G401.6 (cell line): ENCODE measurements around the gene GAS6.
A peak's percentile ranks its signal among the peaks of the same experiment; 100 is the strongest.

ENCODE experiments used
- FAIRE-seq: peaks from 2 replicates; lab custom pipeline; 2012; peaks lifted over from hg19 to GRCh38; lab: Jason Lieb, UNC

The GAS6 gene

GRCh38 chr13:113819731-113820715 is 43.9 kb downstream of the GAS6 start:
- FAIRE-seq: no peak

- FAIRE-seq: no peak
These were observed 44.5 kb downstream of the GAS6 start for GRCh38 chr13:113819341-113819730.

DNA sequence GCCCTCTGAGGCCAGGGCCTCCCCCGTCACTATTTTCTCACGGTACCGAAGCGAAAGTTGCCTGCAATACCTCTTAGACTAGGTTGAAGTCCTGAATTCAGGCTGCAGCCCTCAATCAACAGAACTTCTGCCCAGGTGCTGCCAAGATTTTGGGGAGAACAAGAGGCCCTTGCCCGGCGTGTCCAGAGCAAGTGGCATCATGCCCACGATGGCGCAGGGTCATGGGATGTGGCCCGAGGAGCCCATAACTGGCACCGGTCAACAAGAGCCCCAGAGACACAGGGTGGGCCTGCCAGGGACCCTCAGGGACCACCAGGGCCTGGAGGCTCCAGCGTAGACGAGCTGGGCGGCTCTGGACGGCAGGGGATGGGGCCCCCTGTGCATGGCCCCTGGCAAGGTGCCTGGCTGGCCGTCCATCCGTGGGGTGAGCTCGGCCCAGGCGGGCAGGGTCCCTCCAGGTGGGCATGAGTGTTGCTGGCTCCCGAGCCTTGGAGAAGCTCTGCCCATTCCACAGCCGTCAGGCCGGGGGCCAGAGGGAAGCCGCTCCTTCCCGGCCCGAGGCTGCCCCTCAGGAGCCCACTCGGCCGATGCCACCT is 45.1 kb downstream of the GAS6 start:
- FAIRE-seq: no peak

GRCh38 chr13:113817860-113818691 is 45.8 kb downstream of the GAS6 start:
- no peak for FAIRE-seq

DNA sequence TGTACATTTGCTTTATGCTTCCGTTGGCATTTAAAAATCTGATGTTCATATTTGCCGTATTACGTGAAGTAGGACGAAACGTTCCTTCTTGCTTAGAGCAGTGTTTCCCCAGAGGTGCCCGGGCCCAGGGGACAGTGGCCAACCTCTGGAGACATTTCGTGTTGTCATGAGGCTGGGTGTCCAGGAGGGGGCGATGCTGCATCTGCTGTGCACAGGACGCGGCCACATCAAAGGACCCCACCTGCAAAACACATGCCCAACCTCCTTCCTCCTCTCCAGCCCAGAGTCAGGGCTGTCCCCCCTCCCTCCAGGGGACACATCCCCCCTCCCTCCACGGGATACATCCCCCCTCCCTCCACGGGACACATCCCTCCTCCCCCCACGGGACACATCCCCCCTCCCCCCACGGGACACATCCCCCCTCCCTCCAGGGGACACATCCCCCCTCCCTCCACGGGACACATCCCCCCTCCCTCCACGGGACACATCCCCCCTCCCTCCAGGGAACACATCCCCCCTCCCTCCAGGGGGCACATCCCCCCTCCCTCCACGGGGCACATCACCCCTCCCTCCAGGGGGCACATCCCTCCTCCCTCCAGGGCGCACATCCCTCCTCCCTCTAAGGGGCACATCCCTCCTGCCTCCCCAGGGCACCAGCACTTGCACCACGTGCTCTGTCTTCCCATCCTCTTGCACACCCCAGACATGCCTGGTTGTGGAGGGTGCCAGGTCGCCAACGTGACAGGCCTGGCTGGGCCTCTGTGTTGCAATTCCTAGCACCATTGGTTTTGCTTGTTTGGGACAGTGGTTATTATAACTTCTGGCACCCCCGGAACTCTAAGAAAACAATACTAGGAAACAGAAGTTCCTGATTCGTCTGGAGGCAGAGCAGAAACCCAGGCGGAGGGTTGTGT is 46.7 kb downstream of the GAS6 start:
- FAIRE-seq: peak; percentile 76

DNA sequence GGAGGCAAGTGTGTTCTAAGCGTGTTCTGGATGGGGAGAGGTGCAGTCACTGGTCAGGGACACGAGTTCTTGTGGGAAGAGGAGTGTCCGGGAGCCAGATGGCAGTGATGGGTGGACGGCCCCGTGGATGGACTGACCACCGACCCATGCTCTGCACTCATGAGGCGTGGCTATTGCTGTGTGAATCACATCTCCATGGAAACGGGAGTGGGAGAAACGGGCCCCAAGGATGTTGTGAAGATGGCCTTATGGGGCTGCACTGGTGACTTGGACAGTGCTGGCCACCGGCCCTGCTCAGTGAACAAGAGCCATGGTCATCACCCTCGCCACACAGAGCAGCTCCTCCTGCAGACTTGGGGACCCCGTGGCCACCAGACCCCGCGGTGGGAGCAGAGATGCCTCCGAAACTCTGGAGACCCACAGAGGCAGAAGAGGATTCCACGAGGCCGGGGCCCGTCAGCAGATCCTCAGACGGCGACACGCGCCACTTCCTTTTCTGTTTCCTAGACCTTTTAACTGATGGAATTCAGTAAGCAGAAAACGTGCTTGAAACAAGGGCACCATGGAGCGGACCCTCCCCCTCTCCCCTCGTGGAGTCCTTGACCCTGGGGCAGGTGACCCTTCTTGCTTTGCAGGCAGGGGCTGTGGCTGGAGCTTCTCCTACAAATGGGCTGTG is 47.5 kb downstream of the GAS6 start:
- FAIRE-seq: no peak

DNA sequence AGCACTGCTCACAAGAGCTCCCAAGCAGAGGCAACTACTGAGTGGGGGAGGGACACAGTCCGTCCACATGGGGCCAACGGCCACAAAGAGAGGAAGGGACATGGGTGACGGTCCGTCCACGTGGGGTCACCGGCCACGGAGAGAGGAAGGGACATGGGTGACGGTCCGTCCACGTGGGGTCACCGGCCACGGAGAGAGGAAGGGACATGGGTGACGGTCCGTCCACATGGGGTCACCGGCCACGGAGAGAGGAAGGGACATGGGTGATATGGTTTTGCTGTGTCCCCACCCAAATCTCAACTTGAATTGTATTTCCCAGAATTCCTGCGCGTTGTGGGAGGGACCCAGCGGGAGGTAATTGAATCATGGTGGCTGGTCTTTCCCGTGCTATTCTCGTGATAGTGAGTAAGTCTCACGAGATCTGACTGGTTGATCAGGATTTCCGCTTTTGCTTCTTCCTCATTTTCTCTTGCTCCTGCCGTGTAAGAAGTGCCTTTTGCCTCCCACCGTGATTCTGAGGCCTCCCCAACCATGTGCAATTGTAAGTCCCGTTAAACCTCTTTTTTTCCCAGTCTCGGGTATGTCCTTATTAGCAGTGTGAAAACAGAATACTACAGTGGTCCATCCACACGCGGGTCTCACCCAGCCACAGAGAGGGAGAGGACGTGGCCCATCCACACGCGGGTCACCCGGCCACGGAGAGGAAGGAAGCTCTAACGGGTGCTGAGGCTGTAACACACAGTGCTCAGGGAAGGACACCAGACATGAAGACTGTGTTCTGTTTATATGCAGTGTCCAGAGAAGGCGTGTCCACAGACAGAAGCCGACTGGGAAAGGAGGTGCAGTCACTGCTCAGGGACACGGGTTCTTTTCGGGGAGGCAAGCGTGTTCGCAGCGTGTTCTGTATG is 48.5 kb downstream of the GAS6 start:
- FAIRE-seq: no peak

DNA sequence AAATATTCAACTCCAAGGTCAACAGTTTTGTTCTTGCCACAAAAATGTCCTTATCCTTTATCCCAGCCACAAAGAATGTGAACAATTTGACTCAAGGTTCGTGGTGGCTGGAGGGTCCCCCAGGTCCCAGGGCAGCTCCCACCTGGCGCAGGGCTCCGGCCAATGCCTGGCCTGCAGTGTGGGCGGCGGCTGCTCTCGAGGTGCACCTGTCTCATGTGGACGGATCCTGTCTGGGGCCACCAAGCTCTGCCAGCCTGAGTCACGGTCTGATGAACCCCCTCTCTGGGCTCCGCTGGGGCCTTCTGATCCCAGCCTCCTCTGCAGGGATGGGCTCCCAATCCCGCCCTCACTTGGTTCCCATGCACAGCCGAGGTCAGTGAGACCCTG is 49.4 kb downstream of the GAS6 start:
- no peak for FAIRE-seq

DNA sequence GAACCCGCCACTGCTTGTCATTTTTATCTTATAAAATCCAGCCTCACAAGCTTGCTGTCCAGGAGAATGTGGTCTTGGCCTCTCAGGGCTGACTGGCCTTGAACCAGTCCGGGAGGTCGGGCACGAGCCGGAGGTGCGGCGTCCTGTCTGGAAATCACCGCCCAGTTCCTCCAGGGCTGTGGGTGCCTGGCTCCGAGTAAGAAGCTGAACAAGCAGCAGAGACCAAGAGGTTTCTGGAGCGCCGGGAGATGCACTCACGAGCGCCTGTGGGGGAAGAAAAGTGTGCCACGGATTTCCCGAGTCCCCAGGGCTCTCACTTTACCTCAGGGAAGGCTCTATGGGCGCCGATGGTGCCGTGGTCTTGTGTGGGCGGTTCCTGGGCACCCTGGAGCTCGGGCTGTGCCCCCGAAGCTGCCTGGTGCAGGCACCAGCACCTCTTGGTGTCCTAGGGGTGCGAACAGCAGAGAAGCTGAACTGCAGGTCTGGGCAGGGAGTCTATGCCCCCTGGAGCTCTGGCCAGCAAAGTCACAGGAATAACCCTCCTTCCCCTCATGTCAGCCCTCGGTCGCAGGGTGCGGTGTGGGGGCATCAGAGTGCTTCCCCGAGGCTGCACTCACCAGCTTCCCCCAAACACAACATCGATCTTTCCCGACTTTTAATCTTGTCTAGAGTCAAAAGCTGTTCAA is 50.0 kb downstream of the GAS6 start:
- FAIRE-seq: no peak

DNA sequence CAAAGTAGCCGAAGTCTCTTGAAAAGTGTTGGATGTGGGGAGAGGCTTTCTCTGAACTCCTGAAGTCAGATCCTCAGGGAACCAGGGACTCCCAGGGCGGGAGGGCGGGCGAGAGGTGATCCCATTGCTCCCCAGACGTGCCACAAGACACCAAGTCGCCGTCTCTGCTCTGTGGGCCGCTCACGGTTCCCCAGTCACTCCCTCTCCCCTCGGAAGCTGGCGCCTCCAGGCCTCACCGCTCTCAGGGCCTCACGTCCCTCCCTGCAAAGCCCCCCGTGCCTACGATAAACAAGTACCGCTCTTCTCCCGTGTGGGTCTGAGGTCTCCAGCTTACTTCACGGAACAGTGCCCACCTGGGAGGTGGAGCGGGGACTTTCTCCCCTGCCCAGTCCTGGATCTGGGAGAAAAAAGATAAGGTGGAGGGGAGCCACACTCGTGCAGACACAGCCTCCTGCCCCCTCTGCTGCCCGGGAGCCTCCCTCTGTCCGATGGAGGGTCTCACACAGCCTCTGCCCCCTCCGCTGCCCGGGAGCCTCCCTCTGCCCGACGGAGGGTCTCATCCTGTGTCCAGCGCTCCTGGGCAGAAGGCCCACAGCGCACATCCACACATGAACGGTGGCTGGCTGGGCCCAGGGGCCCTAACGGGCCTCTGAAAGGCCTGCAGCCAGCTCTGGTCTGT is 50.7 kb downstream of the GAS6 start:
- no peak for FAIRE-seq

DNA sequence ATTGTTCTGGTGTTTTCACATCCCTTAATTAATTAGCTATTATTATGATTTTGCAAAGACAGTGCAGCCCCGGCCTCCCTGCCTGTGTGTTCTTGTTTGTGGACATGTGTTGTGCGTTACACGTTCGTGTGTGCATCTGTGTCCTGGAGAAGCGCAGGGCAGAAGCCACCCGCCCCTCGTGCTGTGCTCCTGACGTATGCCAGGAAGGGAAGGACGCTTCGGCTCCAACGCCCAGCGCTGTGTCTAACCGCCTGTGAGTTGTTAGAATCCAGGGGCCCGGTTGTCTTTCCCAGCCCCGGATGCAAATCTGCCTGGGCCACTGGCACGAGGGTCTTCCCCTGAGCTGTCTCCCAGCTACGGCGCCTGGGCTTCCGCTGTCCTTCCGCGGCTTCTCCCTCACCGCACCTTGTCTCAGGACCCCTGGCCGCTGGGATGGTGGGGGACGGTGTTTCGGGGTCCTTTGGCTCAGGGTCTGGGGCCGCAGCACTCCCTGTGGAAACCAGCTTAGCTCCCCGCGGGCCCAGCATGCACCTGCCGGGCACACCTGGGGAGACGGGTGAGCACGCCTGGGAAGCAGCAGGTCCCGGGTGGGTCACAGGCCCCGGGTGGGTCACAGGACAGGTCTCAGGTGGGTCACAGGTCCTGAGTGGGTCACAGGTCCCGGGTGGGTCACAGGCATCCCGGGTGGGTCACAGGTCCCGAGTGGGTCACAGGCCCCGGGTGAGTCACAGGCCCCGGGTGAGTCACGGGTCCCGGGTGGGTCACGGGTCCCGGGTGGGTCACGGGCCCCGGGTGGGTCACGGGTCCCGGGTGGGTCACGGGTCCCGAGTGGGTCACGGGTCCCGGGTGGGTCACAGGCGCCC is 51.5 kb downstream of the GAS6 start:
- no peak for FAIRE-seq

DNA sequence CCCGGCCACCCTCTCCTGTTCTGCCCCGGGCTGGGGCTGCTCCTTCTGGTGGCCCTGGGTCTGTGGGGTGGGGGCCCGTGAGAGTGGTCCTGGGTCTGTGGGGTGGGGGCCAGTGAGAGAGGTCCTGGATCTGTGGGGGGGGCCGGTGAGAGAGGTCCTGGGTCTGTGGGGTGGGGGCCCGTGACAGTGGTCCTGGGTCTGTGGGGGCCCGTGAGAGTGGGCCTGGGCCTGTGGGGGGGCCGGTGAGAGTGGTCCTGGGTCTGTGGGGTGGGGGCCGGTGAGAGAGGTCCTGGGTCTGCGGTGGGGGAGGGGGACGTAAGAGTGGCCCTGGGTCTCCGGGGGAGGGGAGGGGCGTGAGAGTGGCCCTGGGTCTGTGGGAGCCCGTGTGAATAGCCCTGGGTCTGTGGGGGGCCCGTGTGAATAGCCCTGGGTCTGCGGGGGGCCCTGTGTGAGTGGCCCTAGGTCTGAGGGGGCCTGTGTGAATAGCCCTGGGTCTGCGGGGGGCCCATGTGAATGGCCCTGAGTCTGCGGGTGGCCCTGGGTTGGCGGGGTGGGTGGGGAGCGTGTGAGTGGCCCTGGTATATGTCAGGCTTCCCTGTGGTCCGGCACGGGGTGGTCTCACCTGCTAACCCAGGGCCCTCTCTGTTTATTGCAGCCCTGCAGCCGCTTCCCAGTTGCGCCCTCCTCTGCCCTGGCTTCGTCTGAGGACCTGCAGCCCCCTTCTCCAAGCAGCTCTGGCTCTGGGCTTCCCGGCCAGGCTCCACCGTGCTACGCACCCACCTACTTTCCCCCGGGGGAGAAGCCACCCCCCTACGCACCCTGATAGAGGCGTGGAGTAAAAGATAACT is 52.6 kb downstream of the GAS6 start:
- FAIRE-seq: no peak

DNA sequence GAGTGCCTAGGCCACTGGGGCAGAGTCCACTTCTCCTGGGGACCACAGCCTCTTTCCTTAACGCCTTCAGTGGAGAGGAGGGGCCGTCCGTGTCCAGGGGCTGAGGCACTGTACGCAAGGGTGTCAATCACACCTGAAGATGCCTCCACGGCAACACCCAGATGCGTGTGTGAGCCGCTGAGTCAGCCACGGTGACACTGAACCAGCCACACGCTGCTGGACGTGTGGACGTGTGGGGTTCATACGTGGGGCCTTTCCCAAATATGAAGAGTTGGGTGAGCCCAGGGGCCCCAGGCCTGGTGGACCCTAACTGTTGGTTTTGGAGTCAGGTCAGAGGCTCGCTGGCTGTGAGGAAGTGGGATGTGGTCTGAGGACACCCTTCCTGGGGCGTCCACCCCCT is 53.2 kb downstream of the GAS6 start:
- no peak for FAIRE-seq

GRCh38 chr13:113809934-113810333 is 53.9 kb downstream of the GAS6 start:
- no peak for FAIRE-seq

GRCh38 chr13:113808058-113808834 is 55.6 kb downstream of the GAS6 start:
- no peak for FAIRE-seq

DNA sequence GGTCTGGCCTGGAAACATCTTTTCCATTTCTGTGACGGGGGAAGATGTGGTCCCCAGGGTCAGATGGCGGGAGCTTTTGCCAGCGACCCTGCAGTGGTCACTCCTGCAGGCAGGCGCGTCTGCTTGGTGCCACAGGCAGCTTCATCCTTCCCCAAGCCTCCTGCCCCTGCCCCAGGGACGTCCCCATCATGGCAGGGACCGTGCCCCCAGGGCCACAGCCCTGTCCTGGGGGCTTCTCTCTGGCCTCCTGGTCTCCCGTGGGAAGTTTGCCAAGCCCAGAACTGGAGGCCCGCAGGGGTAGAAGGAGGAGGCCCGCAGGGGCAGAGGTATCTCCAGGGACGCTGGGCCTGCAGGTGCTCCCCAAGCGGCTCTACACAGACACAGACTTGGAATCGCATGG is 57.4 kb downstream of the GAS6 start:
- no peak for FAIRE-seq
